ENCODE results near the gene ITGA11.

Gene ITGA11

DNA sequence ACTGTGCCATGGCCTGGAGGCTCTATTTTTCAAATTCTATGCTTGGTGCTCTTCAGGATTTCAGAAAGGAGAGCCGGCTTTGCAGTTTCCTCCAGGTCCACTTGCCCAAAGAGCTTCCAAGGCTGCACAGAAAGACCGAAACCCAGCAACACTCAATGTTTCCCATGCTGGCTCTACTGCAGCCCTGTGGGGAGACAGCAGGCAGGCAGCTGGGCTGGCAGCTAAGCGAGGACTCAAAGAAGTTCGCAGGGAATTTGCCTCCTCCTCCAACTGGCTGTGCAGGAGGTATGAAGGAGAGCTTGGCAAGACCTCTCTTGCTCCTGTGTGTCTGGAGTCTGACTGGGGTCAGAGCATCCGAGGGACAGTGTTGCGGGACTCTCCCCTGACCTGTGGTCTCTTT, 17.4 kb upstream of the ITGA11 start:
- H3K4me3 ChIP-seq (ENCODE audit: low read depth, low read length) = no peak overlapping the region

DNA sequence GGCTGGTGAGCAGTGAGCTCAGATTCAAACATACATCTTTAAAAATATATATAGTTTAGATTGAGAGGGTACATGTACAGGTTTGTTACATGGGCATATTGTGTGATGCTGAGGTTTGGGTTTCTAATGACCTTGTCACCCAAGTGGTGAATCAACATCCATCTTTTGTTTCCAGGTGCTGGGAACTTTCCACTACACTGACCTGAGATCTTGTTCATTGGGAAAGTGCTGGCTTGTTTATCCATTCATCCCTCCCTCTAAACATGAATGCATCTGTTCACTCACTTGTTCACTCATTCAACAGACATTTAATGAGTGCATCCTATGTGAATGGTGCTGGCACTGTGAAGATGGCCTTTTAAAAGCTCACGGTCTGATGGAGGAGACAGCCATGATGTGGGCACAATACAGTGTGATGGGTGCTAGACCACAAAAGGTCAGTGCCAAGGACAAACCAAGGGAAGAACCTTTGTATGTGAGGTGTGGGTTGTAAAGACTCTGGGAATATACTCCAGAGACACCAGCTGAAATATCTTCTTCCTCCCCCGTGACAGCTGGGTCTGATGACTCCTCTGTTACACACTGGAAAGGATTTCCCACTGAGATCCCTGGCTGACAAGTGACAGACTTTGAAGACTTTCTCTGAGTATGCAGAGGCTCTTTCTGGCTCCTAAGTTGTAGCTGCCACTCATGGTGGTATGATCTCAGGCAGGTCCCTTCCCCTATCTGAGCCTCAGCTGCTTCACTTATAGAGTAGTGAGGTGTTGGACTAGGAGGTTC, 16.2 kb upstream of the ITGA11 start:
- no peak overlapping the region for H3K4me3 ChIP-seq (ENCODE audit: low read depth, low read length)

GRCh38 chr15:68447209-68447608, 15.2 kb upstream of the ITGA11 start:
- H3K4me3 ChIP-seq (ENCODE audit: low read depth, low read length) = no peak overlapping the region

DNA sequence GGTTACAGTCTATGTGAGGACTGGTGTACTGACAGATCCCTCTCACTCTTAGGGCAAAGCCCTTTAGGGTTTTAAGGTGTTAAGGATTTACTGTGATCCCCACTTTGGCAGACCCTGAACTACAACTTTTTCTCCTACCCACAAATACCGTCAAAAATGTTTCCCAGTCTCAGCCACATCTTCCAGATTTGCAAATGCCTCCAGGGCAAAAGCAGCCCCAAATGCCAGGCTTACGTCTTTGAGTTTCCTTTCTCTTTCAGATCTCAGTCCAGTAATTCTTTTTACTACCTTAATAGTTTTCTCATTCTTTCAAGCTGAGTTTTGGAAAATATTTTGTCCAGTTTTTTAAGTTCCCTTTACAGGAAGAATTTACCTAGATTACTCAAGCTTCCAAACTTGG, 13.4 kb upstream of the ITGA11 start:
- no peak overlapping the region for H3K4me3 ChIP-seq (ENCODE audit: low read depth, low read length)

DNA sequence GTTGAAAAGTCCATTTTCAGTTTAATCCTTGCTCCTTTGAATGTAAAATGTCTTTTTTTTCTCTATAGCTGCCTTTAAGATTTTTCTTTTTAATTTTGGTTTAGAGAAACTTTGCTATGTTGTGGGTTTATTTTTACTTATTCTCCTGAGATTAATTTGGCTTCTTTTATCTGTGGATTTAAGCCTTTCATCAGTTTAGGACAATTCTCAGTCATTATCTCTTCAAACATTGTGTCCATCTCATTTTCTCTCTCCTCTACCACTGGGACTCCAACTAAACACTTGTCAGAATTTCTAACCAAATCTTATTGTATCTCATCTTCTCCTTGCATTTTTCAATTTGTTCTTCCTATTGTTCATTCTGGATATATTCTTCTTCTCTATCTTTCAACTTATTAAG, 12.4 kb upstream of the ITGA11 start:
- H3K4me3 ChIP-seq (ENCODE audit: low read depth, low read length) = no peak overlapping the region

DNA sequence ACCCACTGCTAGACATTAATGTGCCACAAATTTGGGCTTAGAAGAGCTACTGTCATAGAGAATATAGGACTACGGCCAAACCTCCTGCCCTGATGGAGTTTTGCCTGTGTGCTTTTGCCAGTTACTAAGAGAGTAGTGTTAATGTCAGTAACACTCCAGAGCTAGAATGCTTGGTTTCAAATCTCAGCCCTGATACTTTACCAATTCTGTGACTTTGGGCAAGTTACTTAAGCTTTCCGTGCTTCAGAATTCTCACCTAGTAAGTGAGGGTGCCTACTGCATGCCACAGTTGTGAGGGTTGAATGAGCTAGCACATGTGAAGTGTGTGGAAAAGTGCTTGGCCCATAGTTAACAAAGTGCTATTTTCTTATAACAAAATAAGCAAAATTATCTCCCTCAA, 10.9 kb upstream of the ITGA11 start:
- no peak overlapping the region for H3K4me3 ChIP-seq (ENCODE audit: low read depth, low read length)

DNA sequence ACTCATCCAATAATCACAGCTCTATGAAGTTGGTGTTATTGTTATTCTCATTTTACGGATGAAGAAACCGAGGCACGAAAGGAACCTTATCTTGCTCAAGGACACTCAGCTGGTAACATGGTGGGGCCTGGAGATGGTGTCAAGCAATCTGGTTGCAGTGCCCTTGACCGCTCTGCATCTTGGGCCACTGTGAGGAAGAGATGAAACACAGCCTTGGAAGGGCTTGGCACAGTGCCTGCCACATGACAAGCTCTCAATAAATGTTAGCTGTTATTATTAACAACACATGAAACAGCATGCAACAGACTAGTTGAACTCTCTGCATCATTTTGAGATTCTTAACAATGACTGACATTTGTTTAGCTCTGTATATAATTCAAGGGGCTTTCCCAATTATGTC, 10.1 kb upstream of the ITGA11 start:
- no peak overlapping the region for H3K4me3 ChIP-seq (ENCODE audit: low read depth, low read length)

DNA sequence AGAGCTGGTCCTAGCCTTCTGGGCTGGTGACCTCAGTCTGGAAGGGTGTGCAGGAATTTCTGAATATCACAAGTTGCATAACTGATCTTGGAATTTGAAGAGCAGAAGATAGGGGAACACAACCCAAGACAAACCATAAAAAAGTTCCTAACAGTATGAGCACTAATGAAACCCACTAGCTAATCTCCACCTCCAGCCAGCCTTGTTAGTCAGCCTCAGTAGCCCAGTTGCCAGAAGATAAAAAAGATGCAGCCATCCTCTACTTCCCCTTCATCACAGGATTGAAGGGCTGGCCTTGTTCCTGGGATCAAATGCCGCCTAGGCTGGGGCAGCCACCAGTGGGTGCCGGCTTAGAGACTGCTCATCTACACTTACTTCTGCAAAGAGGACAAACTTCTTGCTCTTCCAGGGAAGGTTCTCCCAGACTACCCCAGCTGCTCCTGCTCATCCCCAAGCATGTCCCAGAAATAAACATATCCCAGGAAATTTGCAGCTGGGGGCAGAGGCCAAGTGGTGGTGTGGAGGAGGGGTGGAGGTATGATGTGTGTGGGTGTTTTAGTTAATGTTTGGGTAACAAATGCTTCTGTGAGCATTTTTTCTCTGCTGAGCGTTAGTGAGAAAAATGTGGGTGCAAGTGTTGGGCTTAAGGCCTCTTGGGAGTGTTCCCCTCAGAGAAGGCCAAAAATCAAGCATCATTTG, 9.2 kb upstream of the ITGA11 start:
- H3K4me3 ChIP-seq (ENCODE audit: low read depth, low read length) = no peak overlapping the region

- no peak overlapping the region for H3K4me3 ChIP-seq (ENCODE audit: low read depth, low read length)
These were observed 8.2 kb upstream of the ITGA11 start for GRCh38 chr15:68440136-68440535.

GRCh38 chr15:68439506-68439905, 7.5 kb upstream of the ITGA11 start:
- no peak overlapping the region for H3K4me3 ChIP-seq (ENCODE audit: low read depth, low read length)

DNA sequence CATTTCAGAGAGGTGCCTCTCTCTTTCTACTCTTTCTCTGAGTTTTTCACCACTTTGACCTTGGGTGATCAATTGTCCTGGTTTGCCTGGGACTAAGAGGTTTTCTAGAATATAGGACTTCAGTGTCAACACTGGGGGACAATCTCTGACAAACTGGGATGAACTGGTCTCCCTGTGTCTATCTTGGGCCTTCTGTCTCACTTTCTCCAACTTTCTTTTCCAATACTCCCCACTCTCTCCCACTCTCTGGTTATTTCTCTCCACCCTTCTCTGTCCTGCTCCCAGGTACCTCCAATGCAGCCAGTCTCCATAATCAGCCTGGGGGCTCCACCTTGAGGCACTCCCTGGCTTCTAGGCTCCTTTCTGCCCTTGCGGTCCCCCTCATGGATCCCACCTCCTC, 4.7 kb upstream of the ITGA11 start:
- H3K4me3 ChIP-seq (ENCODE audit: low read depth, low read length) = no peak overlapping the region

GRCh38 chr15:68435966-68436365, 4.0 kb upstream of the ITGA11 start:
- no peak overlapping the region for H3K4me3 ChIP-seq (ENCODE audit: low read depth, low read length)

DNA sequence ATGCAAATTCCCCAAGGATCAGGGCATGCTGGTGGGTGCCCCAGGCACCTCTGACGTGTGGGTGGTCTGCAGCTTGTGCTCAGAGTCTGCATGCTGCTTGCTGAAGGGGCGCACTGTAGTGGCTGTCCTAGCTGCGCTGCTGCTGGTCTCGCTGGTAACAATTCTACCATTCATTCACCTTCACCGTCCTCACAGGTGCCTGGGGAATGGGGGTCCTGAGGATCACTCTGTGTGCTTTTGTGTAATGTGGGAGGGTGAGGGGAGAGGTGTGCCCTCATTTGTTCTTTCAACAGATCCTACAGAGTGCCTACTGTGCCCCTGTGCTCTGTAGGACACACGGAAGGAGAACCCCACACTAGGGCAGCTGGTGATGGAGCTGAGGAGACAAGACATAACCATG, 2.1 kb upstream of the ITGA11 start:
- H3K4me3 ChIP-seq (ENCODE audit: low read depth, low read length) = no peak overlapping the region

DNA sequence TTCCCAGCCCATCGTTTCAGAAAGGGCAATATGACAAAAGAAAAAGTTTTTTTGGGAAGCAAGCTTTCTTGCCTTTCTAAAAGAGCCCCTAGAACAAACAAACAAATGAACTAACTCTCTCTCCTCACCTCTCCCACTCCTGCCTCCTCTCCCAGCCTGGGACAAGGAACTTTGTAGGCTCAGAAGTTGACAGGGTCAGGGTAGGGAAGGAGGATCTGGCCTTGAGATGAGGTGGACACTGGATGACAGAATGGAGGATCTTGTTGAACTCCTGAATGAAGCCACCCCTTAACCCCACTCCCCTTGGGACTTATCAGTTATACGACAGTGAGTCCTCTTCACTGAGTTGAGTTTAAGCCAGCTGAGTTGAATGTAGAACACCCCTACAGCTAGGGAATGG, 1.6 kb upstream of the ITGA11 start:
- no peak overlapping the region for H3K4me3 ChIP-seq (ENCODE audit: low read depth, low read length)

DNA sequence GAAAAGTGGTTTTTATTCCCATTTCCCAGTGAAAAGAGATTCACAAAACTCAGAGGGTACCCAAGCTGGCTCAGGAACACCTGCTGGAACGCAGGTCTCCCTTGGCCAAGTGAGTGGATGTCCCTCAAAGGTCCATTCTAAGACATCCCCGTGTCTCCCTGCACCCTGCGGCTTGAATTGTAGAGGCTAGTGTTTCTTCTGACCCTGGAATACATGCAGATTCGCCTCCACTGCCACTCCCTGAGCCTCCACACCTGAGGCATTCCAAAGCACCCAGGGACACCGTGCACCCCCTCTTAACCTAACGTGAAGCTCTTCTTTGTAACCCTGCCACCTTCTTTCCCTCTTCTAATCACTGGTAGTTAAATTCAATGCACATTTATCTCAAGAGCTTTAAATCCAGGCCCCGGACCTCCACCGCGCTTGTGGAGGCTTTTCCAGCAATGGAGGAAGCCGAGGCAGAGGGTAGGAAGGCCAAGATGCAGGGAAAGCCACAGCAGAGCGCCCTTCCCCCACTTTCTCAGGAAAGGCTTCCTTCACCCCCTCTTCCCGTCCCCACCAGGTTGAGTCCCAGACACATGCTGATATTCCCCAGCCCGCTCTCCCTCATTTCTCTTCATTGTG, 590 bp upstream of the ITGA11 start:
- no peak overlapping the region for H3K4me3 ChIP-seq (ENCODE audit: low read depth, low read length)

GRCh38 chr15:68431037-68431791, 749 bp downstream of the ITGA11 start:
- peak overlapping the region; percentile 37 for H3K4me3 ChIP-seq (ENCODE audit: low read depth, low read length)

DNA sequence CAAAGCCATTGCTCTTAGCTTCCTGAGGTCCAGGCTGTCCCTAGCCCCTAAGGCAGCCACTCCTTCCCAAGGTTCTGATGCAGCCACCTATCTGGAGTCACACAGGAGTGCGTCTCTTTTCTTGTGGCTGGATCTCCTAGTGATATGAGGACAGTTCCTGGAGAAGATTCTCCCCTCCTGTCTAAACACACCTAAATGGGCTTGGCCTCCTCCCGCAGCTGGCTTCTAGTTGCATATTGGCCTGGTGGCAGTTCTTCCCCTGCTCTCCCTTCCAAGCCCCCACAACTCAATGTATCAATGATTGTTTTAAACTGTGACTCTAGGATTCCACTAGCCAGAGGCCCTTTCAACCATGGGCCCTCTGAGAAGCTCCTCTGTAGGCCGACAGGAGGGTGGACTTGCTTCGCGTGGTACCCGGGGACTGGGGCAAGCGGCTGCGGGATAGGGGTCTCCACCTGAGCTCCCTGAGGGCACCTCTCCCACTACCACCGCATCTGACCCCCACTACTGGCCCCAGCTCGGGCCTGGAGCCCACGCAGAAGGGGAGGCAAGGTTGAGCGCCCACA, 1.4 kb downstream of the ITGA11 start:
- H3K4me3 ChIP-seq (ENCODE audit: low read depth, low read length) = peak overlapping the region; percentile 10

GRCh38 chr15:68429691-68430470, 2.1 kb downstream of the ITGA11 start:
- no peak overlapping the region for H3K4me3 ChIP-seq (ENCODE audit: low read depth, low read length)

DNA sequence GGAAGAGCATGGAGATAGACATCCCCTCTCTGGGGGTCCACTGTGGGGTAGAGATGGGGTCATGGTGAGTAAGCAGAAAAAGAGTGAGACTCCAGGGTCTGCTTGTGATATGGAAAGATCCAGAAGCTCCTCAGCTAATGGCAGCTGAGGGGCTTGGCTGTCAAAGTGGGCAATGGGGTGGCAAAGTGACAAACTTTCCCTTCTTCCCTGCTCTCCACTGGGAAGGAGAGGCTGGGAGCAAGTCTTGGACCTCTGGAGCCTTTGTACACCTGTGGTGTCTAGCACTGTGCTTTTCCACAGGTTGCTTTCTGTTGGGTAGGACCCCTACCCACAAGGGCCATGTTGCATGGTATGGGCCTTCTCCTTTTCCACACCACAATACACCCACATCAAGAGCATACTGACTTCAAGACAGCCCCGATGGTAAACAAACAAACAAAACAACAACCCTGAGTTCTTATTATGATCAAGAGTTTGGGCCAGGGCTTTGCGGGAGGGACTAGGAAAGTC, 3.5 kb downstream of the ITGA11 start:
- no peak overlapping the region for H3K4me3 ChIP-seq (ENCODE audit: low read depth, low read length)

DNA sequence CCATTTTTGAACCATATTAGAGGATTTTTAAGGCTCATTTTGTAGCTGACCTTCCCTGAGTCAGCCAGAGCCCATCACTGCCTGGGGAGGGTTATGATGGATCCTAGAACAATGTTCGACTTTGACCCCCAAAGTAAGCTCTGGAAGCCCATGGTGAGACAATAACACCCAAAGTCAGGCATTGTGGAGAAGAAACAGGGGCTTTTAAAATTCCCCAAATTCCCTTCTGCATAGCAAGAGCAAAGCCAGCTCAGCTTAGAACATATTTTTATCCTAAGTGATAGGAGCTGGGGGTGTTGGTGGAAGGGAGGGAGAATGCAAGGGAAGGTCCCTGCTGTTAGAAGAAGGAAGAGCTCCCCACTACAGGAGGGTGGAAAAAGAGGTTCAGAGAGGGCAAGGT, 4.0 kb downstream of the ITGA11 start:
- no peak overlapping the region for H3K4me3 ChIP-seq (ENCODE audit: low read depth, low read length)

Data from iPS-11a (cell line).